ENCODE measurements around the gene TSG101. TPM values are rescaled to one million over a fixed set of nuclear protein-coding genes. Genes with fewer than 3 reads are reported as not detected.

TSG101 gene
- polyA plus RNA-seq, 1 experiment, result 118 TPM

DNA sequence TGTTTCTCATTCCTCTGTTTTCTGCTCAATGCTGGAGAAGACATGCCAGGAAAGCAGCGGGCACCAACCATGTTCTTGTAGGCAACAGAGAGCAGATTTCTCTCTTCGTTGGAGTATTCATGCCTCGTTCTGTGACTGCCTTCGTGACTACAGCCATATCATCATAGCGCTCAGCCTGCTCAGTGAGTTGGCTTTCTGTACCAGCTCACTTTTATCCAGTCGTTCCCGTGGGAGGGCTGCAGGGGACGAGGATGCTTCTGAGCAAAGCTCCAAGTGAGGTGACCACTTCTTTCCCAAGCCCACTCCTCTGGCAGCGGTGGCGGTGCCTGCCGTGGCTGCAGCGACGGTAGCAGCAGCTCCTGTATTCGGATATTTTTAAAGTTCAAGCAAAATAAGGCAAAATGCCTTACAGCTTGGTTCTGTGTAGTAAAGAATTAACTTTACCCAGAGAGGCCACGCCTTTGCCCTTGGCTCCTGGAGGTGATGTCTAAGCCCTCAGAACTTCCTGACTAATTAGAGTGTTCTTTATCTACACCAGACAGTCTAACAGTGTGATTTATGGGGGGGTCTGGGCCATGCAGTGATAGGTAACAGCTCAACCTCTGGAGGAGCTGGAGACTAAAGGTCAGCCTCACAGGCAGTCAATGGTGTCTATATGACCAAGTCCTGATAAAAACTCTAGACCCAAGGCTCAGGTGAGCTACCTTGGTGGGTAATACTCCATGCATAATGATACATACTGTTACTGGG, 35.8 kb downstream of the TSG101 start:
- Histone ChIP-seq H3K9me3 (ENCODE audit: control insufficient read depth, insufficient read depth, low read length) (no peaks in the 10 kb centered on the region), H3K4me3 (ENCODE audit: low read depth, low read length) (no peak overlapping the region), H3K27ac (ENCODE audit: low read depth, low read length) (no peak overlapping the region), H3K27me3 (ENCODE audit: control insufficient read depth, insufficient read depth, low read length) (no peaks in the 10 kb centered on the region)
- CTCF ChIA-PET, result interaction anchor here (1.3 kb wide), 1 partner anchor 247 kb away, joined by 4 read pairs; no protein-coding TSS in a partner anchor
- TF ChIP-seq CTCF (IDR thresholded peaks at IDR 0.05; ENCODE audit: low read depth, low read length), result no peak
- POLR2A ChIA-PET, result no interaction called here
- no peak for DNase-seq (ENCODE audit: low read depth, low spot score)

GRCh38 chr11:18490319-18490718, 36.4 kb downstream of the TSG101 start:
- CTCF ChIA-PET, result interaction anchor here (1.3 kb wide), 1 partner anchor 247 kb away, joined by 4 read pairs; no protein-coding TSS in a partner anchor
- Histone ChIP-seq H3K27ac (ENCODE audit: low read depth, low read length) (no peak overlapping the region), H3K27me3 (ENCODE audit: control insufficient read depth, insufficient read depth, low read length) (no peaks in the 10 kb centered on the region), H3K9me3 (ENCODE audit: control insufficient read depth, insufficient read depth, low read length) (no peaks in the 10 kb centered on the region), H3K4me3 (ENCODE audit: low read depth, low read length) (no peak overlapping the region)
- POLR2A ChIA-PET, result no interaction called here
- no peak for DNase-seq (ENCODE audit: low read depth, low spot score)
- TF ChIP-seq CTCF (IDR thresholded peaks at IDR 0.05; ENCODE audit: low read depth, low read length), result no peak

GRCh38 chr11:18485913-18486528, 40.7 kb downstream of the TSG101 start:
- DNase-seq (ENCODE audit: low read depth, low spot score), result no peak
- TF ChIP-seq CTCF (IDR thresholded peaks at IDR 0.05; ENCODE audit: low read depth, low read length), result no peak
- no peak overlapping the region for H3K27ac ChIP-seq (ENCODE audit: low read depth, low read length)
- no peak overlapping the region for H3K4me3 ChIP-seq (ENCODE audit: low read depth, low read length)
- ChIA-PET CTCF (no interaction called here), POLR2A (no interaction called here)
- no peaks in the 10 kb centered on the region for H3K27me3 ChIP-seq (ENCODE audit: control insufficient read depth, insufficient read depth, low read length)
- no peaks in the 10 kb centered on the region for H3K9me3 ChIP-seq (ENCODE audit: control insufficient read depth, insufficient read depth, low read length)

DNA sequence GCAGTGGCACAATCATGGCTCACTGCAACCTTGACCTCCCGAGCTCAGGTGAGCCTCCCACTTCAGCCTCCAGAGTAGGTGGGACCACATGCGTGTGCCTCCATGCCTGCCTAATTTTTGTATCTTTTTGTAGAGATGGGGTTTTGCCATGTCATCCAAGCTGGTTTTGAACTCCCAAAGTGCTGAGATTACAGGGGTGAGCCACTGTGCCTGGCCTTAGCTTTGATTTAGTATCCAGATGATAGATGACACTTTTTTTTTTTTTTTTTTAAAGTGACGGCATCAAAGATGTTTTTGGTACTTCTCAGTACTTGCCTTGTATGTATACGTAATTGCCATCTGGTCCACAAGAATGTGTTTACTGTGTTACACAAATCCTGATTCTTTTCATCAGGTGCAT, 47.7 kb downstream of the TSG101 start:
- no peak for TF ChIP-seq CTCF (IDR thresholded peaks at IDR 0.05; ENCODE audit: low read depth, low read length)
- DNase-seq (ENCODE audit: low read depth, low spot score), result no peak
- Histone ChIP-seq H3K27me3 (ENCODE audit: control insufficient read depth, insufficient read depth, low read length) (no peaks in the 10 kb centered on the region), H3K9me3 (ENCODE audit: control insufficient read depth, insufficient read depth, low read length) (no peaks in the 10 kb centered on the region), H3K4me3 (ENCODE audit: low read depth, low read length) (no peak overlapping the region), H3K27ac (ENCODE audit: low read depth, low read length) (no peak overlapping the region)
- POLR2A ChIA-PET, result no interaction called here
- CTCF ChIA-PET, result no interaction called here

- no peak overlapping the region for H3K4me3 ChIP-seq (ENCODE audit: low read depth, low read length)
- H3K9me3 ChIP-seq (ENCODE audit: control insufficient read depth, insufficient read depth, low read length), result no peaks in the 10 kb centered on the region
- no peak for DNase-seq (ENCODE audit: low read depth, low spot score)
- no peak for TF ChIP-seq CTCF (IDR thresholded peaks at IDR 0.05; ENCODE audit: low read depth, low read length)
- no peaks in the 10 kb centered on the region for H3K27me3 ChIP-seq (ENCODE audit: control insufficient read depth, insufficient read depth, low read length)
- ChIA-PET CTCF (no interaction called here), POLR2A (no interaction called here)
- H3K27ac ChIP-seq (ENCODE audit: low read depth, low read length), result no peak overlapping the region
Observed at GRCh38 chr11:18472587-18472986, 54.2 kb downstream of the TSG101 start.
